HG03196 (cell line): ENCODE results near the gene INPP5D.
A peak's percentile ranks its signal among the peaks of the same experiment; 100 is the strongest.

Source experiments
- ATAC-seq: cut with Tn5 transposase; IDR thresholded peaks from one replicate; pipeline ENCODE4 v1.9.1; 2021; ENCODE audit not compliant: unreplicated experiment

Gene INPP5D

GRCh38 chr2:233201258-233202013 is 141.3 kb downstream of the INPP5D start:
- ATAC-seq, result no peak

- no peak for ATAC-seq
Observed at GRCh38 chr2:233202531-233202944, 142.4 kb downstream of the INPP5D start.

GRCh38 chr2:233203060-233203459 is 142.9 kb downstream of the INPP5D start:
- ATAC-seq, result no peak

DNA sequence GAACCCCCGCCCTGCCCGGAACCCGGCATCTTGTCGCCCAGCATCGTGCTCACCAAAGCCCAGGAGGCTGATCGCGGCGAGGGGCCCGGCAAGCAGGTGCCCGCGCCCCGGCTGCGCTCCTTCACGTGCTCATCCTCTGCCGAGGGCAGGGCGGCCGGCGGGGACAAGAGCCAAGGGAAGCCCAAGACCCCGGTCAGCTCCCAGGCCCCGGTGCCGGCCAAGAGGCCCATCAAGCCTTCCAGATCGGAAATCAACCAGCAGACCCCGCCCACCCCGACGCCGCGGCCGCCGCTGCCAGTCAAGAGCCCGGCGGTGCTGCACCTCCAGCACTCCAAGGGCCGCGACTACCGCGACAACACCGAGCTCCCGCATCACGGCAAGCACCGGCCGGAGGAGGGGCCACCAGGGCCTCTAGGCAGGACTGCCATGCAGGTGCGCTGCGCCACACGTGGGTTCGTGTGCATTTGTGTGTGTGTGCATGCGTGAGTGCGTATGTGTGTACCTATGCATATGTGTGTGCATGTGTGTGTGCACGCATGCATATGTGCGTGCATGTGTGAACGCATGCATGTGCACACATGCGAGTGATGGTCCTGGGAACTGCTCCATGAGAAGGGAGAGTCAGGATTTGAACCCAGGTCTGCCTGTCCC is 144.3 kb downstream of the INPP5D start:
- ATAC-seq, result no peak

- no peak for ATAC-seq
Observed at GRCh38 chr2:233208382-233209116, 148.4 kb downstream of the INPP5D start.

DNA sequence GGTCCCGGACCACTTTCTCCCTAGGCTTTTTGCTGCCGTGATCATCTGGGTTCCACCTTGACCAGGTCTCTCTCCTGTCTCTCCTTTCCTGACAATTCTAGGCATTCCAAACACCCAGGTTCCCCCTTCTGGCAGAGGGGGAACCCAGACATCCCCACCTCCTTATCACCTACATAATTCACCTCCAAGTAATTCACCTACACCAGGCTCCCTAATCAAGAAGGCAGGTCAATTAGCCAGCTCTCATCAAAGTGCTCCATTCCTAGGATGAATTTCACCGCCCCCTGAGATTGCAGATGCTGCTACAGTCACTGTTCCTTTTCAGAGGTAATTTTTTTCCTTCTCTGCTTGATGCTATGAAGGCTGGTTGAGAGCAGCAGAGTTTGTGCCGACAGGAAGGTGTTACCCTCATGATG is 149.0 kb downstream of the INPP5D start:
- ATAC-seq, result no peak

DNA sequence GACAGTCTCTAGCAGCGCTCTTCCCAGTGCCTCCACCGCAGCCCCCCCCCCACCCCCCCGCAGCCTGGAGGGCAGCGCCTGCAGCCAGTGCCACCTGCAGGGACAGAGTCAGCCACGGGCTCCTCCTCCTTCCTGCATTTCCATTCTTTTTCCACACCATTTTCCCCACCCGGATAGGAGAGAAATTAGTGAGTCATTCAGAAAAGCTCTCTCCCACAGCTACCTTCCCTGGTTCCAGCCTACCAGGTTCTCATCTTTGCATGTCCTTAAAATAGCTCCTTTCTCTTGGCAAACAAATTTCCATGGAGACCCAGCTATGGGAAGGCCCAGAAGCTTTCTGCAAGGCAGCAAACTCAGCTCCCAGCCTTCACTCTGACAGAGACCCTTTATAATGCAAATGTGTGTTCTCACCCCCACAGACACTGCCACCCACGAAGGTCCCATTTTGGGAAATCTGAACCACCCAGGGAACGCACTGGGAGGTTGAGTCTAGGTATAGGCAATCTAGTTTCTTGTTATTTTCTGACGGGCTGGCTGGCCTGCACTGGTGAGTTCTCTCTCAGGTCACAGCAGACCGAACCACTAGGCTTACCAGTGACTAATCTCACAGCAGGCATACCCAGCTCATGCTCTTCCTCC is 149.5 kb downstream of the INPP5D start:
- no peak for ATAC-seq

DNA sequence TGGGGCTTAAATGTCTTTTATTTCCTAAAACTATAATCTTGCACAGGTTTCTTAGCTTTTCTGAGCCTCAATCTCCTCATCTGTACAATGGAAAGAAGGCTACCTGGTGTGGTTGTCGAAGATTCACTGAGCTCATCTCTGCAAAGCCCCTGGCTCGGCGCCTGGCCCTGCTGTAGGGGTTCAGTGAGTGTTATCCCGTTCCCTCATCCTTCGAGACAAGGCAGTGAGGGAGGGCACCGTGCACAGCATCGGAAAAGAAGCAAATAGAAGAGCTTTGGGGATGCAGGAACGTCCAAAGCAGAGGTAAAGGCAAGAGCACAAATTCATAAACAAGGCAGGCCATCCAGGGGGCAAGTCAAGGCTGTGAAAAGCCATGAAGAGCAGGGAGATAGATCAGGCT is 150.1 kb downstream of the INPP5D start:
- no peak for ATAC-seq

- no peak for ATAC-seq
Observed at GRCh38 chr2:233210843-233211547, 150.9 kb downstream of the INPP5D start.

DNA sequence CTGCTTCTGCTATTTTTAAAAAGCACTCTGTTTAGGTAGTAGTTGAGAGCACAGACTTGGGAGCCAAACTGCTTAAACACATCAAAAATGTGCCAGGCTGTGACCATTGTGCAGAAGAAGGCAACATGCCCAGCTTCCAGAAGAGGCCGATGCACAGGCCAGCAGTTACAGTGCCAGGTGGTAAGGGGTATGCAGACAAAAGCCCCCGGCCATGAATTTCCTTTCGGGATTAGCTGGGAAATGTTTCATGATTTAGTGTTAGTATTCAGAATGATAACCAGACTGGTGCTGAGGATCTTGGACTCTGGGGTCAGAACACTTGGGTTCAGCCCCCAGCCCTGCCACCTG is 151.4 kb downstream of the INPP5D start:
- ATAC-seq, result no peak

DNA sequence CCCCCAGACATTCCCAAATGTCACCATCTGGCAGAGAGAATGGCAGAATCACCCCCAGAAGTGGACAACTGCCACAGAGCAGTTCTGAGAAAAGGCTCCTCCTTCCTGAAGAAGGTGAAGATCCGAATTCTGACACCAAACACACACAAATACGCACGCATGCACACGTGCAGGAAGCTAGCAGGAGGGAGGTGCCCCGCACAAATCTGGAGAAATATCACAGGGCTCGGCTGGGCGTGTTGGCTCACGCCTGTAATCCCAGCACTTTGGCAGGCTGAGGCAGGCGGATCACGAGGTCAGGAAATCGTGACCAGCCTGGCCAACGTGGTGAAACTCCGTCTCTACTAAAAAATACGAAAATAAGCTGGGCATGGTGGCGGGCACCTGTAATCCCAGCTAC is 152.9 kb downstream of the INPP5D start:
- no peak for ATAC-seq

GRCh38 chr2:233213975-233214374 is 153.8 kb downstream of the INPP5D start:
- no peak for ATAC-seq

DNA sequence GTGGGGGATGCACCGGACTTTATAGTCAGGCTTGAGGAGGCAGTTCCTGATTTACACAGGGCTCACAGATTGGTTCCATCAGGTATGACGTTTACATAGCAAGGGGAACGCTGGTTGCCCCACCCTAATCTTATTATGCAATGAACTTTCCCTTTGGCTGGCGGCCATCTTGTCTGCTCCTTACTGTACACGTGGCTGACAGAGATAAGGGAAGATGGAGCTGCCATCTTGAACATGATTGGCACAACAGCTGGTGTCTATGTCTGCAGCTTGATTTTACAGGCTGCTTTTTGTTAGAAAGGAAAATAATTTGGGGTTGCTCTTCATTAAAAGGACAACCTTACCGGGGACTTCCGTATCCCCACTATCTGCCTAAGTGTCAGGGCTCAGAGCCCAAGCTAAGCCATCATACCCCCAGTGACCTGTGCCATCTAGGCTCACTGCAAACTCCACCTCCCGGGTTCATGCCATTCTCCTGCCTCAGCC is 157.8 kb downstream of the INPP5D start:
- no peak for ATAC-seq

DNA sequence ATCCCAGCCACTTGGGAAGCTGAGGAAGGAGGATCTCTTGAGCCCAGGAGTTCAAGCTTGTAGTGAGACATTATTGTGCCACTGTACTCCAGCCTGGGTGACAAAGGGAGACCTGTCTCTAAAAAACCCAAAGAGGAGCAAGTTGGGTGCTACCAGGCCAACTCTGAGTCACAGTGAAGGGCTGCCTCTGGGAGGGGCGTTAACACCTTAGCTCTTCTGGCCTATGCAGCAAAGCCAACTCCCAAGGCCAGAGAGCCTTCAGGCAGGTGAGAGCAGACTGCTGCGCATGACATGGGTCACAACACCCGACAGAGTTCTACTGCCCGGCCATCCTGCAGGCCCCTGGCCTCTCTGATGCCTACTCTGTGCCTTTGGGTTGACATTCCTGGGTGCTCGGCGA is 158.7 kb downstream of the INPP5D start:
- ATAC-seq, result no peak

- no peak for ATAC-seq
Observed at GRCh38 chr2:233219848-233220247, 159.7 kb downstream of the INPP5D start.

DNA sequence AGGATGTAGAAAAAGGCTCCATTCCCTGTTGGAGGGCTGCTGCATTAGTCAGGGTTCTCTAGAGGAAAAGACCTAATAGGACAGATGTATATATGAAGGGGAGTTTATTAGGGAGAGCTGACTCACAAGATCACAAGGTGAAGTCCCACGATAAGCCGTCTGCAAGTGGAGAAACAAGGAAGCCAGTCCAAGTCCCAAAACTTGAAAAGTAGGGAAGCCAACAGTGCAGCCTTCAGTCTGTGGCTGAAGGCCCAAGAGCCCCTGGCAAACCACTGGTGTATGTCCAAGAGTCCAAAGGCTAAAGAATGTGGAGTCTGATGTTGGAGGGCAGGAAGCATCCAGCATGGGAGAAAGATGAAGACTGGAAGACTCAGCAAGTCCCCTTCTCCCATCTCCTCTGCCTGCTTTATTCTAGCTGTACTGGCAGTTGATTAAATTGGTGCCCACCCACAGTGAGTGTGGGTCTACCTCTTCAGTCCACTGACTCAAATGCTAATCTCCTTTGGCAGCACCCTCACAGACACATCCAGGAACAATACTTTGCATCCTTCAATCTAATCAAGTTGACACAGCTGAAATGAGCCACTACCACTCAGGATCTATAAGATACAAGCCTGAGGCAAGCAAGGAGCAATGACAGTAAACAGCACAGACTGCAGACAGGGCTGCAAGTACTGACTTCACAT is 161.4 kb downstream of the INPP5D start:
- no peak for ATAC-seq

GRCh38 chr2:233223059-233223894 is 163.1 kb downstream of the INPP5D start:
- peak; percentile 46 for ATAC-seq

DNA sequence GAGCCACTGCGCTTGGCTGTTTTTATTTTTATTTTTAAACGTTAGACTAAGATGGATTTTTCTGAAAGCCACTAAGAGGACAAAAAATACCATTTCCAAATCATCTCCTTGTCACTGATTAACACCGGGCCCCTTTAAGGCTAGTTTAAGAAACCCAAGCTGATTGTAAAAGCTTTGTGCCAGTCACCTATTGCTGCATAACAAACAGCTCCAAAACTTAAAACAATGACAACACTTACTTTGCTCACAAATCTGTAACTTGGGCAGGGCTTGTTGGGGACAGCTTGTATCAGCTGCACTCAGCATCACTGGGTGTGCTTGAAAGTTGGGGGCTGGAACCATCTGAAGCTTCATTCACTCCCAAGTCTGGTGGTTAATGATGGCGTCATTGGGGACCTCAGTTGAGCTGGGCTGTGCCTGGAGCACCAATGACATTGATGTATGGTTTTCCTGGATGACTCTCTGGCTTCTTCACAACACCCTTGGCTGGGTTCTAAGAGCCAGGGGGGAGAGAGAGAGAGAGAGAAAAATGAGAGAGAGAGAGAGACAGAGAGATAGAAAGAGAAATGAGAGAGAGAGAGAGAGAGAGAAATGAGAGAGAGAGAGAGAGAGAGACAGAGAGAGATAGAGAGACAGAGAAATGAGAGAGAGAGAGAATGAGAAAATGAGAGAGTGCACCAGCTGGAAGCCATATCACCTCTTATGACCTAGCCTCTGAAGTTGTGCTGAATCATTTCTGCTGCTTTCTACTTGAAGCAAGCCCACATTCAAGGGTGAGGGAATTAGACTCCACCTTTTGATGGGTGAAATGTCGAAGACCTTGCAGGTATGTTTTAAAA is 165.3 kb downstream of the INPP5D start:
- ATAC-seq, result no peak
